K562 (cell line): ENCODE results near the gene SMC5.
A peak's percentile ranks its signal among the peaks of the same experiment; 100 is the strongest.

ENCODE experiments used
- BRCA1 ChIP-seq, 2 experiments: fragments of 450-650 bp in 1 of 2; sonication (generic) in 1 of 2; formaldehyde crosslinking in 1 of 2; IDR thresholded peaks; 2 replicates each; pipeline versions ENCODE4 v1.5.0 to v1.6.1; 2017 to 2020; ENCODE audit warnings: mild to moderate bottlenecking in 1 of 2, missing genetic modification reagents in 1 of 2
- CHD7 ChIP-seq: fragments of 200-600 bp; sonication (generic); IDR thresholded peaks from one replicate; pipeline ENCODE4 v1.6.1; 2012; ENCODE audit warnings: mild to moderate bottlenecking, low read depth, low read length, inconsistent platforms
- CTCF ChIP-seq, 3 experiments: IDR thresholded peaks in 2 of 3; conservative IDR thresholded peaks in 1 of 3; 2 replicates each; pipeline ENCODE4 v1.5.1; 2011 to 2012; ENCODE audit warnings: low read length in 3 of 3, mild to moderate bottlenecking in 3 of 3, control low read depth in 2 of 3, improper control_type of control experiment in 1 of 3, inconsistent platforms in 1 of 3, low read depth in 1 of 3, mixed read lengths in 1 of 3, moderate library complexity in 1 of 3; ENCODE audit not compliant: insufficient read depth in 2 of 3
- HDAC6 ChIP-seq: IDR thresholded peaks from 2 replicates; pipeline ENCODE4 v1.6.1; 2012; ENCODE audit warnings: low read depth, mild to moderate bottlenecking, control low read depth, inconsistent platforms, low read length, moderate library complexity
- JUND ChIP-seq, 2 experiments: IDR thresholded peaks; 2 replicates in 1 of 2; 3 replicates in 1 of 2; pipeline ENCODE4 v1.6.1; 2011; ENCODE audit warnings: borderline replicate concordance in 2 of 2, low read depth in 2 of 2, low read length in 2 of 2, improper control_type of control experiment in 1 of 2, missing biosample characterization in 1 of 2, missing genetic modification characterization in 1 of 2, missing genetic modification reagents in 1 of 2
- MXI1 ChIP-seq: IDR thresholded peaks from 2 replicates; pipeline ENCODE4 v1.6.1; 2011; ENCODE audit warnings: low read depth, mild to moderate bottlenecking, improper control_type of control experiment, low read length
- NRF1 ChIP-seq, 2 experiments: fragments of 450-650 bp; IDR thresholded peaks in 1 of 2; conservative IDR thresholded peaks in 1 of 2; 2 replicates each; pipeline ENCODE4 v1.6.1; 2014; ENCODE audit warnings: mild to moderate bottlenecking in 2 of 2
- SIRT6 ChIP-seq: IDR thresholded peaks from one replicate; pipeline ENCODE4 v1.6.1; 2012; ENCODE audit warnings: low read depth, mild to moderate bottlenecking, control low read depth, inconsistent platforms, low read length, moderate library complexity
- SMAD3 ChIP-seq: fragments of 450-650 bp; formaldehyde crosslinking; conservative IDR thresholded peaks from 2 replicates; pipeline ENCODE4 v1.4.0; 2020; ENCODE audit warnings: mild to moderate bottlenecking
- SNRNP70 ChIP-seq: fragments of 200-400 bp; formaldehyde crosslinking; optimal IDR thresholded peaks from 2 replicates; pipeline ENCODE3; 2017; ENCODE audit warnings: low read depth, low read length
- ZNF318 ChIP-seq, 2 experiments: fragments of 450-650 bp; IDR thresholded peaks; 2 replicates each; pipeline ENCODE4 v1.6.1; 2016; ENCODE audit warnings: mild to moderate bottlenecking in 2 of 2, borderline replicate concordance in 1 of 2, low read depth in 1 of 2, moderate library complexity in 1 of 2

- TF ChIP-seq ZNF318 (IDR thresholded peaks at IDR 0.05; ENCODE audit: borderline replicate concordance in 1 of 2, low read depth in 1 of 2) (no peak), HDAC6 (no peak), MXI1 (no peak), SNRNP70 (no peak), JUND (IDR thresholded peaks at IDR 0.05; ENCODE audit: borderline replicate concordance, low read depth, low read length) (no peak), JUND (tag; IDR thresholded peaks at IDR 0.05; ENCODE audit: borderline replicate concordance, low read depth, low read length) (no peak), BRCA1 (IDR thresholded peaks at IDR 0.05) (no peak), BRCA1 (CRISPR knock-in tag; IDR thresholded peaks at IDR 0.05) (no peak), CTCF (IDR thresholded peaks at IDR 0.05 in 2 of 3, conservative IDR thresholded peaks at IDR 0.05 in 1 of 3; ENCODE audit: insufficient read depth in 2 of 3, low read depth in 1 of 3, low read length in 3 of 3) (peak in 1 of 3 experiments; percentile 46; a peak in 3 of 6 replicates), SIRT6 (no peak), SMAD3 (no peak), NRF1 (conservative IDR thresholded peaks at IDR 0.05 in 1 of 2, IDR thresholded peaks at IDR 0.05 in 1 of 2) (no peak), CHD7 (no peak)
Observed at GRCh38 chr9:70340572-70340971, 81.8 kb downstream of the SMC5 start.
